DOHH2 (cell line): ENCODE data around the gene HNRNPU.

Experiments
- H3F3A ChIP-seq: fragments of 200-600 bp; sonication (generic), shearing (Covaris generic); 2 replicates; pipeline ENCODE4 v1.6.0; 2016; ENCODE audit warnings: antibody characterized with exemption, mild to moderate bottlenecking; ENCODE audit not compliant: control insufficient read depth, insufficient read depth
- H3K27ac ChIP-seq: fragments of 200-600 bp; sonication (generic); 2 replicates; pipeline ENCODE4 v1.5.1; 2014; ENCODE audit warnings: low read depth, mild to moderate bottlenecking, low read length, moderate library complexity
- H3K27me3 ChIP-seq: fragments of 200-600 bp; sonication (generic); 2 replicates; pipeline ENCODE4 v1.6.1; 2014; ENCODE audit warnings: mild to moderate bottlenecking, low read length, mixed read lengths; ENCODE audit not compliant: control insufficient read depth
- H3K36me3 ChIP-seq: fragments of 200-600 bp; sonication (generic); 2 replicates; pipeline ENCODE4 v1.6.1; 2014; ENCODE audit warnings: mild to moderate bottlenecking, low read length, moderate library complexity, mixed read lengths; ENCODE audit not compliant: control insufficient read depth
- H3K4me1 ChIP-seq: fragments of 200-600 bp; sonication (generic); 2 replicates; pipeline ENCODE4 v1.6.1; 2014; ENCODE audit warnings: mild to moderate bottlenecking, low read length, mixed read lengths; ENCODE audit not compliant: control insufficient read depth
- H3K4me2 ChIP-seq: fragments of 200-600 bp; sonication (generic); 2 replicates; pipeline ENCODE4 v1.6.0; 2014; ENCODE audit warnings: mild to moderate bottlenecking, low read length, moderate library complexity
- H3K4me3 ChIP-seq: fragments of 200-600 bp; sonication (generic); 2 replicates; pipeline ENCODE4 v1.5.1; 2014; ENCODE audit warnings: mild to moderate bottlenecking, low read length, mixed read lengths
- H3K79me2 ChIP-seq: fragments of 200-600 bp; sonication (generic); 2 replicates; pipeline ENCODE4 v1.6.1; 2014; ENCODE audit warnings: mild to moderate bottlenecking, low read length, mixed read lengths; ENCODE audit not compliant: control insufficient read depth
- H3K9me2 ChIP-seq: fragments of 200-600 bp; sonication (generic); replicated peaks from 2 replicates; pipeline ENCODE4 v1.6.1; 2014; ENCODE audit warnings: mild to moderate bottlenecking, low read length, mixed read lengths; ENCODE audit not compliant: control insufficient read depth
- H3K9me3 ChIP-seq: fragments of 200-600 bp; sonication (generic); 2 replicates; pipeline ENCODE4 v1.6.1; 2014; ENCODE audit warnings: antibody characterized with exemption, low read length, mixed read lengths; ENCODE audit not compliant: control insufficient read depth, insufficient read depth
- H4K20me1 ChIP-seq: fragments of 200-600 bp; sonication (generic); 2 replicates; pipeline ENCODE4 v1.6.0; 2014; ENCODE audit warnings: low read depth, mild to moderate bottlenecking, antibody characterized with exemption, low read length, moderate library complexity; ENCODE audit not compliant: control insufficient read depth, insufficient read depth
- CTCF ChIP-seq: fragments of 200-600 bp; sonication (generic); IDR thresholded peaks from one replicate; pipeline ENCODE4 v1.5.1; 2014; ENCODE audit warnings: antibody characterized with exemption, mild to moderate bottlenecking, low read depth, low read length; ENCODE audit not compliant: poor library complexity, severe bottlenecking
- EZH2phosphoT487 ChIP-seq: fragments of 200-600 bp; sonication (generic); IDR thresholded peaks from 2 replicates; pipeline ENCODE4 v1.6.1; 2017; ENCODE audit warnings: borderline replicate concordance, mild to moderate bottlenecking, antibody characterized with exemption, low read length, moderate library complexity, mixed read lengths

Gene HNRNPU

GRCh38 chr1:244869950-244870349 is 5.6 kb upstream of the HNRNPU start:
- TF ChIP-seq CTCF (no peak), EZH2phosphoT487 (no peak)
- H3K9me3 ChIP-seq = no peaks in the 10 kb centered on the region
- no peak overlapping the region for H3K4me2 ChIP-seq
- H3K9me2 ChIP-seq = no peaks in the 10 kb centered on the region
- no peaks in the 10 kb centered on the region for H4K20me1 ChIP-seq
- no peaks in the 10 kb centered on the region for H3K36me3 ChIP-seq
- H3K79me2 ChIP-seq = peaks cover 10% of the 10 kb centered on the region
- H3K4me3 ChIP-seq = no peak overlapping the region
- H3K27me3 ChIP-seq = no peaks in the 10 kb centered on the region
- no peaks in the 10 kb centered on the region for H3F3A ChIP-seq
- H3K27ac ChIP-seq = no peak overlapping the region
- H3K4me1 ChIP-seq = peaks cover 21% of the 10 kb centered on the region

- TF ChIP-seq EZH2phosphoT487 (no peak), CTCF (no peak)
Measured at GRCh38 chr1:244869364-244869827, 5.1 kb upstream of the HNRNPU start.

GRCh38 chr1:244868484-244869363 is 4.4 kb upstream of the HNRNPU start:
- Histone ChIP-seq H3K4me2 (no peak overlapping the region), H3K4me1 (peaks cover 21% of the 10 kb centered on the region), H3K27me3 (no peaks in the 10 kb centered on the region), H3K9me3 (no peaks in the 10 kb centered on the region), H3K27ac (no peak overlapping the region), H3K4me3 (no peak overlapping the region), H3K79me2 (peaks cover 21% of the 10 kb centered on the region), H3K9me2 (no peaks in the 10 kb centered on the region), H3F3A (no peaks in the 10 kb centered on the region), H3K36me3 (peaks cover 6% of the 10 kb centered on the region), H4K20me1 (no peaks in the 10 kb centered on the region)
- TF ChIP-seq EZH2phosphoT487 (no peak), CTCF (no peak)

More at GRCh38 chr1:244869364-244869827, 5.1 kb upstream of the HNRNPU start:
- no peaks in the 10 kb centered on the region for H3K9me2 ChIP-seq
- no peaks in the 10 kb centered on the region for H3K9me3 ChIP-seq
- no peaks in the 10 kb centered on the region for H3K27me3 ChIP-seq
- H3K4me3 ChIP-seq = no peak overlapping the region
- H3K79me2 ChIP-seq = peaks cover 14% of the 10 kb centered on the region
- H3K4me1 ChIP-seq = peaks cover 21% of the 10 kb centered on the region
- H4K20me1 ChIP-seq = no peaks in the 10 kb centered on the region
- H3K27ac ChIP-seq = no peak overlapping the region
- no peaks in the 10 kb centered on the region for H3F3A ChIP-seq
- no peaks in the 10 kb centered on the region; the same call in 1 of the 2 replicates for H3K36me3 ChIP-seq
- no peak overlapping the region for H3K4me2 ChIP-seq
